Measurements from ENCODE around the gene ZNF550. TPM values are rescaled to one million over a fixed set of nuclear protein-coding genes. Genes with fewer than 3 reads are reported as not detected.
A peak's percentile ranks its signal among the peaks of the same experiment; 100 is the strongest.

Gene ZNF550
- total and polyA plus RNA-seq, 2 of the 13 experiments (the other 11 are each of a cell fraction or from before 2014, with no cell fraction given): 8.6 to 9.1 TPM

DNA sequence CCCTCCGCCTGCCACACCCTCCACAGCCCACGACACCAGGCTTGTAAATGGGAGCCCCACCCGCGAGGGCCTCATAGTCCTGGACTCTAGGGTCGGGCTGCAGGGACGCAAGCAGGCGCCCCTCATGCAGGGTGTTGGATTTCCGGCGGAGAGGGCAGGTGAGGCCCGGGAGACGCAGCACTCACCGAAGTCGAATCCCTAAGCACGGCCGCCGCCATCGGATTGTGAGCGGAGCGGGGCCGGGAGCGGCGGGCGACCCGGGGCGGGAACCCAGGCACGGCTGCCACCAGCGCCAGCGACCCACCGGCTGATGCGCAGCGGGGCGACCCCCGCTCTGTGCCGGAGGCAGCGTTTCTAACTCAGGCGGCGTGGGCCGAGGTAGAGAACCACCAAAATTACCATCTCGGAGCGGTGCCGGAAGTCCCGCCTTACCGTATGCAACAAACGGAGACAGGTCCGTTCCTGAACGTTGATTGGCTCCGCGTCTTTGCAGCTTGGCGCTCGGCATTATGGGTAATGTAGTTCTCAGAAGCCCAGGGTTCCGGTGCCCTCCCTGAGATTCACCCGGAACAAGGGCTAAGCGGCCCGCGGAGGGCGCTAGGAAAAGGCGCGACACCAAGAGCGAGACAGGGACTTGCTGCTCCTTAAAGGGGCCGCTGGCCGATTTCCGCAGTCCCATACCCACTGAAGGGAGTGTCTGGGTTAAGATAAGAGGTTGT is 19.0 kb upstream of the ZNF550 start, which contains the start of gene ZNF416 (continued):
- TF ChIP-seq SNAPC4 (CRISPR knock-in tag; IDR thresholded peaks at IDR 0.05) (no peak), ZNF788 (CRISPR knock-in tag; IDR thresholded peaks at IDR 0.05; ENCODE audit: borderline replicate concordance) (peak; percentile 63; the same call in 1 of the 2 replicates), NFYB (CRISPR knock-in tag; IDR thresholded peaks at IDR 0.05) (peak; percentile 91), ZC3H13 (CRISPR knock-in tag; IDR thresholded peaks at IDR 0.05) (no peak), MZF1 (CRISPR knock-in tag; IDR thresholded peaks at IDR 0.05; ENCODE audit: borderline replicate concordance) (no peak), MTERF4 (CRISPR knock-in tag; IDR thresholded peaks at IDR 0.05) (no peak), ZNF558 (CRISPR knock-in tag; IDR thresholded peaks at IDR 0.05; ENCODE audit: borderline replicate concordance) (no peak), FOXA3 (CRISPR knock-in tag; IDR thresholded peaks at IDR 0.05) (no peak), GABPA (IDR thresholded peaks at IDR 0.05; ENCODE audit: low read depth, low read length) (peak; percentile 87), GABPA (CRISPR knock-in tag; IDR thresholded peaks at IDR 0.05; ENCODE audit: low read depth) (peak; percentile 96), ZNF451 (CRISPR knock-in tag; IDR thresholded peaks at IDR 0.05) (no peak), WIZ (CRISPR knock-in tag; IDR thresholded peaks at IDR 0.05) (no peak), ZUFSP (CRISPR knock-in tag; IDR thresholded peaks at IDR 0.05; ENCODE audit: borderline replicate concordance) (no peak), ZNF10 (CRISPR knock-in tag; IDR thresholded peaks at IDR 0.05; ENCODE audit: borderline replicate concordance, low read depth) (no peak)
- TF ChIP-seq, protein P1, sequence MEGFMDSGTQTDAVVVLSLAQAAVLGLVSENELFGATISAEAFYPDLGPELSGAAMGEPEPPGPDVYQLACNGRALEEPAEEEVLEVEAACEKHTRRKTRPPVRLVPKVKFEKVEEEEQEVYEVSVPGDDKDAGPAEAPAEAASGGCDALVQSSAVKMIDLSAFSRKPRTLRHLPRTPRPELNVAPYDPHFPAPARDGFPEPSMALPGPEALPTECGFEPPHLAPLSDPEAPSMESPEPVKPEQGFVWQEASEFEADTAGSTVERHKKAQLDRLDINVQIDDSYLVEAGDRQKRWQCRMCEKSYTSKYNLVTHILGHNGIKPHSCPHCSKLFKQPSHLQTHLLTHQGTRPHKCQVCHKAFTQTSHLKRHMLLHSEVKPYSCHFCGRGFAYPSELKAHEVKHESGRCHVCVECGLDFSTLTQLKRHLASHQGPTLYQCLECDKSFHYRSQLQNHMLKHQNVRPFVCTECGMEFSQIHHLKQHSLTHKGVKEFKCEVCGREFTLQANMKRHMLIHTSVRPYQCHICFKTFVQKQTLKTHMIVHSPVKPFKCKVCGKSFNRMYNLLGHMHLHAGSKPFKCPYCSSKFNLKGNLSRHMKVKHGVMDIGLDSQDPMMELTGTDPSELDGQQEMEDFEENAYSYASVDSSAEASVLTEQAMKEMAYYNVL (CRISPR knock-in tag; IDR thresholded peaks at IDR 0.05; ENCODE audit: borderline replicate concordance): peak; percentile 49; the same call in 1 of the 2 replicates
- TF ChIP-seq, protein P2, sequence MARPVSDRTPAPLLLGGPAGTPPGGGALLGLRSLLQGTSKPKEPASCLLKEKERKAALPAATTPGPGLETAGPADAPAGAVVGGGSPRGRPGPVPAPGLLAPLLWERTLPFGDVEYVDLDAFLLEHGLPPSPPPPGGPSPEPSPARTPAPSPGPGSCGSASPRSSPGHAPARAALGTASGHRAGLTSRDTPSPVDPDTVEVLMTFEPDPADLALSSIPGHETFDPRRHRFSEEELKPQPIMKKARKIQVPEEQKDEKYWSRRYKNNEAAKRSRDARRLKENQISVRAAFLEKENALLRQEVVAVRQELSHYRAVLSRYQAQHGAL (CRISPR knock-in tag; IDR thresholded peaks at IDR 0.05; ENCODE audit: not compliant biosample characterization): no peak
- TF ChIP-seq, protein P3, sequence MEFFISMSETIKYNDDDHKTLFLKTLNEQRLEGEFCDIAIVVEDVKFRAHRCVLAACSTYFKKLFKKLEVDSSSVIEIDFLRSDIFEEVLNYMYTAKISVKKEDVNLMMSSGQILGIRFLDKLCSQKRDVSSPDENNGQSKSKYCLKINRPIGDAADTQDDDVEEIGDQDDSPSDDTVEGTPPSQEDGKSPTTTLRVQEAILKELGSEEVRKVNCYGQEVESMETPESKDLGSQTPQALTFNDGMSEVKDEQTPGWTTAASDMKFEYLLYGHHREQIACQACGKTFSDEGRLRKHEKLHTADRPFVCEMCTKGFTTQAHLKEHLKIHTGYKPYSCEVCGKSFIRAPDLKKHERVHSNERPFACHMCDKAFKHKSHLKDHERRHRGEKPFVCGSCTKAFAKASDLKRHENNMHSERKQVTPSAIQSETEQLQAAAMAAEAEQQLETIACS (CRISPR knock-in tag; IDR thresholded peaks at IDR 0.05): no peak

Measured in HepG2 (cell line).